ENCODE measurements around the gene HAO2. TPM values are rescaled to one million over a fixed set of nuclear protein-coding genes. Genes with fewer than 3 reads are reported as not detected.
"Not testable (repeated sequence)": the region's sequence is repeated elsewhere in the genome, so short reads cannot be mapped to it uniquely, and the experiment has no call there.

Gene HAO2
- total and polyA plus RNA-seq, 9 donors = 0.08 to 0.15 (median 0.13) TPM; not detected in 6

- no peaks in the 10 kb centered on the region for H3K9me3 ChIP-seq (replicated peaks; ENCODE audit: control insufficient read depth, low read depth, low read length)
- H3K27ac ChIP-seq (ENCODE audit: low read length) = no peak overlapping the region
- H3K4me1 ChIP-seq (ENCODE audit: control insufficient read depth, insufficient read depth, low read length) = peaks cover 3% of the 10 kb centered on the region
- no peak for DNase-seq
- WGBS (ENCODE audit: insufficient coverage) = 100% methylated on average over 1 of the region's 1 CpG
- H3K36me3 ChIP-seq (ENCODE audit: control insufficient read depth, insufficient read depth, low read length) = no peaks in the 10 kb centered on the region
- no peak overlapping the region for H3K4me3 ChIP-seq (ENCODE audit: low read length)
- H3K27me3 ChIP-seq (ENCODE audit: control insufficient read depth, insufficient read depth, low read length) = no peaks in the 10 kb centered on the region
These were observed 8.0 kb downstream of the HAO2 start for GRCh38 chr1:119376594-119376993.

GRCh38 chr1:119377594-119377993, 9.0 kb downstream of the HAO2 start:
- not testable (repeated sequence) for H3K4me3 ChIP-seq (ENCODE audit: low read length); H3K4me1 ChIP-seq (ENCODE audit: control insufficient read depth, insufficient read depth, low read length); DNase-seq; H3K27ac ChIP-seq (ENCODE audit: low read length); H3K9me3 ChIP-seq (replicated peaks; ENCODE audit: control insufficient read depth, low read depth, low read length); H3K27me3 ChIP-seq (ENCODE audit: control insufficient read depth, insufficient read depth, low read length); H3K36me3 ChIP-seq (ENCODE audit: control insufficient read depth, insufficient read depth, low read length)
- no CpG with 5 or more reads among the region's 2 CpGs for WGBS (ENCODE audit: insufficient coverage)

GRCh38 chr1:119379117-119379516, 10.5 kb downstream of the HAO2 start:
- Histone ChIP-seq H3K9me3 (replicated peaks; ENCODE audit: control insufficient read depth, low read depth, low read length) (no peaks in the 10 kb centered on the region), H3K27me3 (ENCODE audit: control insufficient read depth, insufficient read depth, low read length) (no peaks in the 10 kb centered on the region), H3K27ac (ENCODE audit: low read length) (no peak overlapping the region), H3K4me1 (ENCODE audit: control insufficient read depth, insufficient read depth, low read length) (no peaks in the 10 kb centered on the region), H3K36me3 (ENCODE audit: control insufficient read depth, insufficient read depth, low read length) (no peaks in the 10 kb centered on the region), H3K4me3 (ENCODE audit: low read length) (no peak overlapping the region)
- no peak for DNase-seq
- WGBS (ENCODE audit: insufficient coverage) = no CpG with 5 or more reads among the region's 1 CpG

- no peaks in the 10 kb centered on the region for H3K4me1 ChIP-seq (ENCODE audit: control insufficient read depth, insufficient read depth, low read length)
- H3K27me3 ChIP-seq (ENCODE audit: control insufficient read depth, insufficient read depth, low read length) = no peaks in the 10 kb centered on the region
- no peaks in the 10 kb centered on the region for H3K9me3 ChIP-seq (replicated peaks; ENCODE audit: control insufficient read depth, low read depth, low read length)
- DNase-seq = no peak
- H3K4me3 ChIP-seq (ENCODE audit: low read length) = no peak overlapping the region
- no peak overlapping the region for H3K27ac ChIP-seq (ENCODE audit: low read length)
- WGBS (ENCODE audit: insufficient coverage) = 91% methylated on average over 2 of the region's 2 CpGs
- no peaks in the 10 kb centered on the region for H3K36me3 ChIP-seq (ENCODE audit: control insufficient read depth, insufficient read depth, low read length)
These were observed 11.7 kb downstream of the HAO2 start for GRCh38 chr1:119380304-119380703.

- H3K4me1 ChIP-seq (ENCODE audit: control insufficient read depth, insufficient read depth, low read length) = no peaks in the 10 kb centered on the region
- no peak for DNase-seq
- H3K27me3 ChIP-seq (ENCODE audit: control insufficient read depth, insufficient read depth, low read length) = no peaks in the 10 kb centered on the region
- 100% methylated on average over 3 of the region's 5 CpGs for WGBS (ENCODE audit: insufficient coverage)
- no peak overlapping the region for H3K27ac ChIP-seq (ENCODE audit: low read length)
- no peak overlapping the region for H3K4me3 ChIP-seq (ENCODE audit: low read length)
- no peaks in the 10 kb centered on the region for H3K9me3 ChIP-seq (replicated peaks; ENCODE audit: control insufficient read depth, low read depth, low read length)
- no peaks in the 10 kb centered on the region for H3K36me3 ChIP-seq (ENCODE audit: control insufficient read depth, insufficient read depth, low read length)
These were observed 12.5 kb downstream of the HAO2 start for GRCh38 chr1:119380983-119381662.

- Histone ChIP-seq H3K9me3 (replicated peaks; ENCODE audit: control insufficient read depth, low read depth, low read length) (no peaks in the 10 kb centered on the region), H3K4me3 (ENCODE audit: low read length) (no peak overlapping the region), H3K27ac (ENCODE audit: low read length) (no peak overlapping the region), H3K36me3 (ENCODE audit: control insufficient read depth, insufficient read depth, low read length) (no peaks in the 10 kb centered on the region), H3K27me3 (ENCODE audit: control insufficient read depth, insufficient read depth, low read length) (no peaks in the 10 kb centered on the region), H3K4me1 (ENCODE audit: control insufficient read depth, insufficient read depth, low read length) (no peaks in the 10 kb centered on the region)
- WGBS (ENCODE audit: insufficient coverage) = 98% methylated on average over 4 of the region's 4 CpGs
- DNase-seq = no peak
These were observed 16.0 kb downstream of the HAO2 start for GRCh38 chr1:119384591-119384990.

- Histone ChIP-seq H3K27ac (ENCODE audit: low read length) (no peak overlapping the region), H3K36me3 (ENCODE audit: control insufficient read depth, insufficient read depth, low read length) (no peaks in the 10 kb centered on the region), H3K4me1 (ENCODE audit: control insufficient read depth, insufficient read depth, low read length) (no peaks in the 10 kb centered on the region), H3K4me3 (ENCODE audit: low read length) (no peak overlapping the region), H3K27me3 (ENCODE audit: control insufficient read depth, insufficient read depth, low read length) (no peaks in the 10 kb centered on the region), H3K9me3 (replicated peaks; ENCODE audit: control insufficient read depth, low read depth, low read length) (no peaks in the 10 kb centered on the region)
- DNase-seq = no peak
- no CpG with 5 or more reads among the region's 1 CpG for WGBS (ENCODE audit: insufficient coverage)
These were observed 17.1 kb downstream of the HAO2 start for GRCh38 chr1:119385650-119386049.

- no CpG with 5 or more reads among the region's 3 CpGs for WGBS (ENCODE audit: insufficient coverage)
These were observed 19.3 kb downstream of the HAO2 start for GRCh38 chr1:119387858-119388257.

GRCh38 chr1:119388450-119388849, 19.9 kb downstream of the HAO2 start:
- 88% methylated on average over 1 of the region's 1 CpG for WGBS (ENCODE audit: insufficient coverage)
- DNase-seq = no peak
- Histone ChIP-seq H3K27ac (ENCODE audit: low read length) (no peak overlapping the region), H3K36me3 (ENCODE audit: control insufficient read depth, insufficient read depth, low read length) (no peaks in the 10 kb centered on the region), H3K9me3 (replicated peaks; ENCODE audit: control insufficient read depth, low read depth, low read length) (no peaks in the 10 kb centered on the region), H3K4me3 (ENCODE audit: low read length) (no peak overlapping the region), H3K4me1 (ENCODE audit: control insufficient read depth, insufficient read depth, low read length) (no peaks in the 10 kb centered on the region), H3K27me3 (ENCODE audit: control insufficient read depth, insufficient read depth, low read length) (no peaks in the 10 kb centered on the region)

More at GRCh38 chr1:119387858-119388257, 19.3 kb downstream of the HAO2 start:
- H3K27ac ChIP-seq (ENCODE audit: low read length) = no peak overlapping the region
- no peaks in the 10 kb centered on the region for H3K36me3 ChIP-seq (ENCODE audit: control insufficient read depth, insufficient read depth, low read length)
- H3K4me3 ChIP-seq (ENCODE audit: low read length) = no peak overlapping the region
- H3K4me1 ChIP-seq (ENCODE audit: control insufficient read depth, insufficient read depth, low read length) = no peaks in the 10 kb centered on the region
- H3K27me3 ChIP-seq (ENCODE audit: control insufficient read depth, insufficient read depth, low read length) = no peaks in the 10 kb centered on the region
- no peaks in the 10 kb centered on the region for H3K9me3 ChIP-seq (replicated peaks; ENCODE audit: control insufficient read depth, low read depth, low read length)
- no peak for DNase-seq

GRCh38 chr1:119390526-119390925, 21.9 kb downstream of the HAO2 start:
- no peaks in the 10 kb centered on the region for H3K4me1 ChIP-seq (ENCODE audit: control insufficient read depth, insufficient read depth, low read length)

GRCh38 chr1:119391749-119392148, 23.2 kb downstream of the HAO2 start:
- H3K4me1 ChIP-seq (ENCODE audit: control insufficient read depth, insufficient read depth, low read length) = no peaks in the 10 kb centered on the region
- no peak overlapping the region for H3K4me3 ChIP-seq (ENCODE audit: low read length)
- WGBS (ENCODE audit: insufficient coverage) = 83% methylated on average over 1 of the region's 3 CpGs
- no peaks in the 10 kb centered on the region for H3K9me3 ChIP-seq (replicated peaks; ENCODE audit: control insufficient read depth, low read depth, low read length)
- H3K27me3 ChIP-seq (ENCODE audit: control insufficient read depth, insufficient read depth, low read length) = no peaks in the 10 kb centered on the region
- DNase-seq = no peak
- H3K36me3 ChIP-seq (ENCODE audit: control insufficient read depth, insufficient read depth, low read length) = no peaks in the 10 kb centered on the region
- no peak overlapping the region for H3K27ac ChIP-seq (ENCODE audit: low read length)

More at GRCh38 chr1:119390526-119390925, 21.9 kb downstream of the HAO2 start:
- H3K36me3 ChIP-seq (ENCODE audit: control insufficient read depth, insufficient read depth, low read length) = no peaks in the 10 kb centered on the region
- no peak overlapping the region for H3K4me3 ChIP-seq (ENCODE audit: low read length)
- no peak for DNase-seq
- no peaks in the 10 kb centered on the region for H3K27me3 ChIP-seq (ENCODE audit: control insufficient read depth, insufficient read depth, low read length)
- H3K9me3 ChIP-seq (replicated peaks; ENCODE audit: control insufficient read depth, low read depth, low read length) = no peaks in the 10 kb centered on the region
- no peak overlapping the region for H3K27ac ChIP-seq (ENCODE audit: low read length)

Measured in muscle of leg (tissue), 11 donors.